NCI-H1092 treated with DMSO at 0.1 percent for 48 hours (cell line): ENCODE results near the gene SFMBT2.

Experiments
- DNase-seq: peaks from one replicate; lab custom pipeline; 2025; lab: John Stamatoyannopoulos, UW

The SFMBT2 gene

GRCh38 chr10:7364474-7364873 is 46.4 kb downstream of the SFMBT2 start:
- no peak for DNase-seq

GRCh38 chr10:7363700-7364099 is 47.1 kb downstream of the SFMBT2 start:
- no peak for DNase-seq

GRCh38 chr10:7362471-7362870 is 48.4 kb downstream of the SFMBT2 start:
- DNase-seq: no peak

GRCh38 chr10:7361316-7361715 is 49.5 kb downstream of the SFMBT2 start:
- no peak for DNase-seq

GRCh38 chr10:7359954-7360353 is 50.9 kb downstream of the SFMBT2 start:
- DNase-seq: no peak

- DNase-seq: no peak
These were observed 51.5 kb downstream of the SFMBT2 start for GRCh38 chr10:7359356-7359755.

GRCh38 chr10:7357193-7357592 is 53.6 kb downstream of the SFMBT2 start:
- DNase-seq: no peak

- no peak for DNase-seq
These were observed 56.3 kb downstream of the SFMBT2 start for GRCh38 chr10:7354330-7355047.

GRCh38 chr10:7351894-7352293 is 58.9 kb downstream of the SFMBT2 start:
- no peak for DNase-seq

GRCh38 chr10:7350541-7351195 is 60.2 kb downstream of the SFMBT2 start:
- DNase-seq: no peak

- DNase-seq: no peak
These were observed 65.1 kb downstream of the SFMBT2 start for GRCh38 chr10:7345717-7346116.

- DNase-seq: no peak
These were observed 67.8 kb downstream of the SFMBT2 start for GRCh38 chr10:7343040-7343439.

- no peak for DNase-seq
These were observed 70.5 kb downstream of the SFMBT2 start for GRCh38 chr10:7340179-7340874.

GRCh38 chr10:7339510-7339909 is 71.3 kb downstream of the SFMBT2 start:
- DNase-seq: no peak

GRCh38 chr10:7338469-7338868 is 72.4 kb downstream of the SFMBT2 start:
- no peak for DNase-seq

GRCh38 chr10:7337431-7338171 is 73.2 kb downstream of the SFMBT2 start:
- DNase-seq: no peak

- no peak for DNase-seq
These were observed 74.9 kb downstream of the SFMBT2 start for GRCh38 chr10:7335977-7336376.

- DNase-seq: no peak
These were observed 76.2 kb downstream of the SFMBT2 start for GRCh38 chr10:7334642-7334964.

- no peak for DNase-seq
These were observed 76.7 kb downstream of the SFMBT2 start for GRCh38 chr10:7333961-7334641.

- DNase-seq: no peak
These were observed 81.6 kb downstream of the SFMBT2 start for GRCh38 chr10:7329219-7329618.

- DNase-seq: no peak
These were observed 82.9 kb downstream of the SFMBT2 start for GRCh38 chr10:7327885-7328284.

- DNase-seq: no peak
These were observed 88.2 kb downstream of the SFMBT2 start for GRCh38 chr10:7322623-7323022.
